Osteocyte (in vitro differentiated cells): ENCODE results near the gene LAMB1. TPM values are rescaled to one million over a fixed set of nuclear protein-coding genes. Genes with fewer than 3 reads are reported as not detected.

Source experiments
- DNase-seq: peaks from one replicate; pipeline ENCODE4 v3.0.0; 2021; ENCODE audit warnings: mixed read lengths; ENCODE audit not compliant: unreplicated experiment; ENCODE audit errors: extremely low spot score
- H3K27ac Mint-ChIP-seq: one replicate; pipeline ENCODE4 v1.8.0; 2021; ENCODE audit warnings: mild to moderate bottlenecking, mixed read lengths; ENCODE audit not compliant: unreplicated experiment
- H3K27me3 Mint-ChIP-seq: one replicate; pipeline ENCODE4 v1.8.0; 2021; ENCODE audit warnings: mixed read lengths; ENCODE audit not compliant: unreplicated experiment
- H3K36me3 Mint-ChIP-seq: one replicate; pipeline ENCODE4 v1.8.0; 2021; ENCODE audit warnings: mixed read lengths; ENCODE audit not compliant: unreplicated experiment
- H3K4me1 Mint-ChIP-seq: one replicate; pipeline ENCODE4 v1.8.0; 2021; ENCODE audit warnings: mixed read lengths; ENCODE audit not compliant: unreplicated experiment
- H3K4me3 Mint-ChIP-seq: one replicate; pipeline ENCODE4 v1.8.0; 2021; ENCODE audit warnings: mild to moderate bottlenecking, moderate library complexity, mixed read lengths; ENCODE audit not compliant: unreplicated experiment
- H3K9me3 Mint-ChIP-seq: one replicate; pipeline ENCODE4 v1.8.0; 2021; ENCODE audit warnings: mixed read lengths; ENCODE audit not compliant: unreplicated experiment
- CTCF ChIP-seq: fragments of 200-600 bp; sonication (generic); IDR thresholded peaks from 2 replicates; pipeline ENCODE4 v1.5.0; 2021; ENCODE audit warnings: antibody characterized with exemption, mild to moderate bottlenecking, moderate library complexity
- total RNA-seq: library from RNA; stranded (reverse); gene quantifications from 2 replicates; pipeline ENCODE4 v1.2.1, GENCODE V29; 2021

Gene LAMB1
- total RNA-seq, 1 donor from 2014 or later, result 1,014 TPM

- DNase-seq, result no peak
- Mint-ChIP-seq H3K27ac (peak overlapping the region; percentile 61), H3K4me1 (peaks cover 57% of the 10 kb centered on the region), H3K36me3 (peaks cover 80% of the 10 kb centered on the region), H3K9me3 (no peaks in the 10 kb centered on the region), H3K27me3 (no peaks in the 10 kb centered on the region), H3K4me3 (no peak overlapping the region)
- no peak for TF ChIP-seq CTCF
These were observed 13.2 kb downstream of the LAMB1 start for GRCh38 chr7:107989618-107990373.

GRCh38 chr7:107982918-107983389 is 20.0 kb downstream of the LAMB1 start:
- Mint-ChIP-seq H3K27ac (no peak overlapping the region), H3K4me3 (no peak overlapping the region), H3K4me1 (peaks cover 19% of the 10 kb centered on the region), H3K9me3 (no peaks in the 10 kb centered on the region), H3K36me3 (peaks cover 68% of the 10 kb centered on the region), H3K27me3 (no peaks in the 10 kb centered on the region)
- TF ChIP-seq CTCF, result peak; percentile 29
- DNase-seq, result no peak

DNA sequence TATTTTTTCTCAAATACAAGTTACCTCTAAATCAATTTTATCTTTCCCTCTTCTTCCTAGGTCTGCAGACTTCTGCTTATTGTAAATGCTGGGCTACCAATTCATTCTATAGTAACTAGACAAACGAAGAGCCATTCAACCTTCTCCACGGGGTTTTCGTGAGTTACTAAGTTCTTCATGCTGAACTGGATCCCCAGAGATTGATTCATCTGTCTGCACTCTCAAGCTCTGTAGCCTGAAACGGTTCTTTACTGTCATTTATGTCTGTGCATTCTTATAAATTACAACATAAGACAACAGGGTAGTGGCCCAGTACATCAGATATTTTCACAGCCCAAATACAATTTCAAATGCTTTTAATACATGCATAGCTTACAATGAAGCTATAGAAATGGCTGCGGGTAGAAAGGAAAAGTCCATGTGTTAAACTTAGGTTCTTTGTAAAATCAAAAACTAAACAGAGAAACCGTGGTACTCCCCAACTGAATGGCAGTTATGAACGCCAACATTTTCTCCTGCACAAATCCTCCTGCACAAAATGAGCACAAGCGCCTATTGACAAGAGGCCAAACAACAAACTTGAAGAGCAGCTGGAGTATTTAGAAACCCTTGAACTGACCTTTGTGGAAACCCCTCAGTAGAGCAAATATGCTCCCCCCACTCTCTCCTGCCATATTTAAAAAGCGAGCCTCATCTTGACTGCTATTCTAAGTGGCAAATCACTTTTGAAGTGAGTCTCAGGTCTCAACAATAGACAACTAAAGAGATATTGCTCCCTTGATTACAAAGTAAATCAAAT is 20.7 kb downstream of the LAMB1 start:
- no peak for TF ChIP-seq CTCF
- Mint-ChIP-seq H3K27ac (peak overlapping the region; percentile 35), H3K4me1 (peaks cover 16% of the 10 kb centered on the region), H3K9me3 (no peaks in the 10 kb centered on the region), H3K36me3 (peaks cover 68% of the 10 kb centered on the region), H3K4me3 (no peak overlapping the region), H3K27me3 (no peaks in the 10 kb centered on the region)
- no peak for DNase-seq

DNA sequence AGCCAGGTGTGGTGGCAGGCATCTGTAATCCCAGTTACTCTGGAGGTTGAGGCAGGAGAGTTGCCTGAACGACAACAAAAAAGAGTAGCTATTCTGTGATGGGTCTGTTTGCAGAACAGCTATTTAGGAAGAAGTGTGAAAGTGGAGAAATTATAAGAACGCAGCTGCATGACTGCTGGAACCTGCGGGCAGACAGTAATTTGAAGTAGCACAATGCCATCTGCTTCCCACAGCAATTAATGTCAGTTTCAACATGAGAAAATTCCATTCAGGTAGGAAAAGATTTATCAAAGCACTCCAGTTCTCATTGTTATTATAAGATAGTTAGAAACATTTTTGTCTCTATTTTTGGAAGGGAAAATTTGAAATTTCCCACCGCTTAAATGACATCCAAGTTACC is 21.5 kb downstream of the LAMB1 start:
- H3K36me3 Mint-ChIP-seq, result peaks cover 65% of the 10 kb centered on the region
- peaks cover 12% of the 10 kb centered on the region for H3K4me1 Mint-ChIP-seq
- DNase-seq, result no peak
- no peak for TF ChIP-seq CTCF
- no peaks in the 10 kb centered on the region for H3K27me3 Mint-ChIP-seq
- no peaks in the 10 kb centered on the region for H3K9me3 Mint-ChIP-seq
- no peak overlapping the region for H3K27ac Mint-ChIP-seq
- no peak overlapping the region for H3K4me3 Mint-ChIP-seq

GRCh38 chr7:107980671-107981190 is 22.2 kb downstream of the LAMB1 start:
- H3K4me1 Mint-ChIP-seq, result peaks cover 12% of the 10 kb centered on the region
- H3K9me3 Mint-ChIP-seq, result no peaks in the 10 kb centered on the region
- no peak overlapping the region for H3K4me3 Mint-ChIP-seq

More at GRCh38 chr7:107980671-107981190, 22.2 kb downstream of the LAMB1 start:
- H3K36me3 Mint-ChIP-seq, result peaks cover 67% of the 10 kb centered on the region
- H3K27ac Mint-ChIP-seq, result no peak overlapping the region
- TF ChIP-seq CTCF, result no peak
- no peak for DNase-seq
- no peaks in the 10 kb centered on the region for H3K27me3 Mint-ChIP-seq
